ENCODE results near the gene PLD2.

The PLD2 gene

GRCh38 chr17:4842376-4842775, 35.4 kb downstream of the PLD2 start:
- ChIA-PET POLR2A (no interaction called here), CTCF (no interaction called here)
- TF ChIP-seq SP1 (IDR thresholded peaks at IDR 0.05), result no peak
- no peak for TF ChIP-seq BHLHE40 (IDR thresholded peaks at IDR 0.05; ENCODE audit: borderline replicate concordance)
- no peak for DNase-seq (ENCODE audit: extremely low spot score)

- ChIA-PET CTCF (no interaction called here), POLR2A (interaction anchor here (1.0 kb wide), 1 partner anchor 9 kb away, joined by 3 read pairs; no protein-coding TSS in a partner anchor)
- TF ChIP-seq LEF1 (IDR thresholded peaks at IDR 0.05; ENCODE audit: borderline replicate concordance) (no peak), PKNOX1 (IDR thresholded peaks at IDR 0.05) (no peak), ELF4 (IDR thresholded peaks at IDR 0.05) (no peak), SP1 (IDR thresholded peaks at IDR 0.05) (no peak), ARNT (IDR thresholded peaks at IDR 0.05) (no peak), FOXM1 (IDR thresholded peaks at IDR 0.05; ENCODE audit: borderline replicate concordance) (no peak), TARDBP (IDR thresholded peaks at IDR 0.05) (no peak), SUZ12 (IDR thresholded peaks at IDR 0.05) (no peak), NFRKB (IDR thresholded peaks at IDR 0.05) (no peak), FOXA1 (IDR thresholded peaks at IDR 0.05) (no peak), ZNF384 (IDR thresholded peaks at IDR 0.05) (no peak), HDGF (IDR thresholded peaks at IDR 0.05; ENCODE audit: borderline replicate concordance) (no peak), L3MBTL2 (conservative IDR thresholded peaks at IDR 0.05) (no peak), CTBP1 (IDR thresholded peaks at IDR 0.05; ENCODE audit: borderline replicate concordance) (no peak), FOXK2 (IDR thresholded peaks at IDR 0.05) (no peak), BHLHE40 (IDR thresholded peaks at IDR 0.05; ENCODE audit: borderline replicate concordance) (no peak)
- DNase-seq (ENCODE audit: extremely low spot score), result no peak
Observed at GRCh38 chr17:4843321-4844000, 36.5 kb downstream of the PLD2 start.

- ChIA-PET POLR2A (no interaction called here), CTCF (interaction anchor here (0.6 kb wide), 1 partner anchor 56 kb away, joined by 3 read pairs; no protein-coding TSS in a partner anchor)
- TF ChIP-seq FOXA1 (IDR thresholded peaks at IDR 0.05), result no peak
- no peak for TF ChIP-seq ZNF384 (IDR thresholded peaks at IDR 0.05)
- TF ChIP-seq CTBP1 (IDR thresholded peaks at IDR 0.05; ENCODE audit: borderline replicate concordance), result no peak
- TF ChIP-seq FOXK2 (IDR thresholded peaks at IDR 0.05), result no peak
- no peak for TF ChIP-seq SUZ12 (IDR thresholded peaks at IDR 0.05)
- no peak for TF ChIP-seq LEF1 (IDR thresholded peaks at IDR 0.05; ENCODE audit: borderline replicate concordance)
- TF ChIP-seq FOXM1 (IDR thresholded peaks at IDR 0.05; ENCODE audit: borderline replicate concordance), result no peak
- no peak for TF ChIP-seq HDGF (IDR thresholded peaks at IDR 0.05; ENCODE audit: borderline replicate concordance)
- TF ChIP-seq ARNT (IDR thresholded peaks at IDR 0.05), result no peak
- no peak for TF ChIP-seq BHLHE40 (IDR thresholded peaks at IDR 0.05; ENCODE audit: borderline replicate concordance)
- no peak for TF ChIP-seq TARDBP (IDR thresholded peaks at IDR 0.05)
- no peak for TF ChIP-seq ELF4 (IDR thresholded peaks at IDR 0.05)
- no peak for TF ChIP-seq NFRKB (IDR thresholded peaks at IDR 0.05)
- TF ChIP-seq PKNOX1 (IDR thresholded peaks at IDR 0.05), result no peak
- no peak for TF ChIP-seq L3MBTL2 (conservative IDR thresholded peaks at IDR 0.05)
- TF ChIP-seq SP1 (IDR thresholded peaks at IDR 0.05), result no peak
- DNase-seq (ENCODE audit: extremely low spot score), result no peak
Observed at GRCh38 chr17:4845118-4845517, 38.2 kb downstream of the PLD2 start.

GRCh38 chr17:4846635-4847390, 39.9 kb downstream of the PLD2 start:
- CTCF ChIA-PET, result no interaction called here
- TF ChIP-seq SUZ12 (IDR thresholded peaks at IDR 0.05) (no peak), PKNOX1 (IDR thresholded peaks at IDR 0.05) (no peak), HDGF (IDR thresholded peaks at IDR 0.05; ENCODE audit: borderline replicate concordance) (no peak)
- POLR2A ChIA-PET, result interaction anchor here (0.5 to 1.7 kb wide), 3 partner anchors 8 to 56 kb away, joined by 3 to 6 read pairs (median 4); no protein-coding TSS in a partner anchor
- no peak for DNase-seq (ENCODE audit: extremely low spot score)

GRCh38 chr17:4849011-4849536, 42.1 kb downstream of the PLD2 start:
- TF ChIP-seq SUZ12 (IDR thresholded peaks at IDR 0.05), result no peak
- TF ChIP-seq L3MBTL2 (conservative IDR thresholded peaks at IDR 0.05), result no peak
- TF ChIP-seq LEF1 (IDR thresholded peaks at IDR 0.05; ENCODE audit: borderline replicate concordance), result no peak
- no peak for TF ChIP-seq TARDBP (IDR thresholded peaks at IDR 0.05)
- no peak for TF ChIP-seq ZNF384 (IDR thresholded peaks at IDR 0.05)
- no peak for TF ChIP-seq PKNOX1 (IDR thresholded peaks at IDR 0.05)
- TF ChIP-seq ELF4 (IDR thresholded peaks at IDR 0.05), result no peak
- TF ChIP-seq CTBP1 (IDR thresholded peaks at IDR 0.05; ENCODE audit: borderline replicate concordance), result no peak
- no peak for TF ChIP-seq FOXK2 (IDR thresholded peaks at IDR 0.05)
- TF ChIP-seq BHLHE40 (IDR thresholded peaks at IDR 0.05; ENCODE audit: borderline replicate concordance), result no peak
- no peak for TF ChIP-seq HDGF (IDR thresholded peaks at IDR 0.05; ENCODE audit: borderline replicate concordance)
- no peak for TF ChIP-seq FOXM1 (IDR thresholded peaks at IDR 0.05; ENCODE audit: borderline replicate concordance)
- TF ChIP-seq SP1 (IDR thresholded peaks at IDR 0.05), result no peak
- no peak for TF ChIP-seq ARNT (IDR thresholded peaks at IDR 0.05)
- no peak for TF ChIP-seq FOXA1 (IDR thresholded peaks at IDR 0.05)
- TF ChIP-seq NFRKB (IDR thresholded peaks at IDR 0.05), result no peak
- ChIA-PET CTCF (no interaction called here), POLR2A (no interaction called here)
- DNase-seq (ENCODE audit: extremely low spot score), result no peak

Data from HEK293T (cell line).